Right lobe of liver (tissue), 6 donors: ENCODE data around the gene ITPK1. TPM values are rescaled to one million over a fixed set of nuclear protein-coding genes. Genes with fewer than 3 reads are reported as not detected.

Experiments
- ATAC-seq, 4 donors: fragments of 200-7000 bp; cut with Tn5 transposase; one replicate each; pipeline ENCODE4 v1.9.1; 2020; ENCODE audit warnings: mild to moderate bottlenecking in 4 of 4, moderate library complexity in 4 of 4
- DNase-seq, 3 donors: peaks; one replicate each; pipeline ENCODE4 v3.0.0-alpha.2; 2020
- H3K27ac ChIP-seq, 3 donors: fragments of 200-600 bp; one replicate each; pipeline ENCODE4 v1.8.0; 2022
- H3K27me3 ChIP-seq, 2 donors: fragments of 200-600 bp; one replicate each; pipeline ENCODE4 v1.8.0; 2022
- H3K36me3 ChIP-seq, 4 donors: fragments of 200-600 bp; sonication (generic) in 1 of 4; one replicate each; pipeline versions ENCODE4 v1.5.1 to v1.8.0; 2017 to 2022; ENCODE audit warnings: control low read depth in 1 of 4
- H3K4me1 ChIP-seq, 4 donors: fragments of 200-600 bp; sonication (generic) in 1 of 4; one replicate each; pipeline versions ENCODE4 v1.5.1 to v1.8.0; 2017 to 2022; ENCODE audit warnings: control low read depth in 1 of 4
- H3K4me3 ChIP-seq, 3 donors: fragments of 200-600 bp; one replicate each; pipeline ENCODE4 v1.8.0; 2022
- H3K9me3 ChIP-seq, 4 donors: fragments of 200-600 bp; sonication (generic) in 1 of 4; one replicate each; pipeline versions ENCODE4 v1.5.1 to v1.8.0; 2017 to 2022; ENCODE audit warnings: control low read depth in 1 of 4
- POLR2A ChIP-seq: fragments of 450-650 bp; IDR thresholded peaks from one replicate; pipeline ENCODE4 v1.6.1; 2017; ENCODE audit warnings: antibody characterized with exemption, mild to moderate bottlenecking
- WGBS: methylation state at CpG from one replicate; pipeline ENCODE4 v1.1.6; 2018; ENCODE audit warnings: low coverage, low lambda C conversion rate; ENCODE audit not compliant: insufficient coverage; ENCODE audit errors: missing lambda C conversion rate; 5-methylcytosine and 5-hydroxymethylcytosine counted together
- intact Hi-C, 2 donors: fragments of 100-400 bp; cut with DNase I; formaldehyde crosslinking; loops; one replicate each; pipeline versions ENCODE4 v1.11.2 to v1.14.1; 2022
- total RNA-seq, 6 experiments: library from RNA; depleted of rRNA in 2 of 6; stranded (reverse); fragments of >200 nt in 2 of 6; fragmentation: NEBNext Ultra II Directional in 3 of 6; extraction: Animal tissue kit (Norgen Biotek cat#: 25700) in 3 of 6; gene quantifications; one replicate each; pipeline versions ENCODE4 v1.1.0 to v1.2.4, GENCODE V29; 2016 to 2023
- TF ChIP-seq, protein P1 (sequence below), 4 donors: fragments of 200-600 bp in 3 of 4; fragments of 450-650 bp in 1 of 4; IDR thresholded peaks; one replicate each; pipeline versions ENCODE4 v1.5.1 to v1.8.0; 2016 to 2022; ENCODE audit warnings: antibody characterized with exemption in 4 of 4, mild to moderate bottlenecking in 2 of 4
- donor health status: DM: no; HTN: yes; CAD: no.
- donor health status: DM: no; HTN: no; CAD: no.
- donor health status: DM: no; HTN: no; CAD: no.
- donor health status: DM: no; HTN: yes; CAD: no.
- donor health status: DM: no; HTN: yes; CAD: no.

Gene ITPK1
- total RNA-seq, 6 experiments from 2014 or later, result 28.4 to 61.0 (median 40.0) TPM

DNA sequence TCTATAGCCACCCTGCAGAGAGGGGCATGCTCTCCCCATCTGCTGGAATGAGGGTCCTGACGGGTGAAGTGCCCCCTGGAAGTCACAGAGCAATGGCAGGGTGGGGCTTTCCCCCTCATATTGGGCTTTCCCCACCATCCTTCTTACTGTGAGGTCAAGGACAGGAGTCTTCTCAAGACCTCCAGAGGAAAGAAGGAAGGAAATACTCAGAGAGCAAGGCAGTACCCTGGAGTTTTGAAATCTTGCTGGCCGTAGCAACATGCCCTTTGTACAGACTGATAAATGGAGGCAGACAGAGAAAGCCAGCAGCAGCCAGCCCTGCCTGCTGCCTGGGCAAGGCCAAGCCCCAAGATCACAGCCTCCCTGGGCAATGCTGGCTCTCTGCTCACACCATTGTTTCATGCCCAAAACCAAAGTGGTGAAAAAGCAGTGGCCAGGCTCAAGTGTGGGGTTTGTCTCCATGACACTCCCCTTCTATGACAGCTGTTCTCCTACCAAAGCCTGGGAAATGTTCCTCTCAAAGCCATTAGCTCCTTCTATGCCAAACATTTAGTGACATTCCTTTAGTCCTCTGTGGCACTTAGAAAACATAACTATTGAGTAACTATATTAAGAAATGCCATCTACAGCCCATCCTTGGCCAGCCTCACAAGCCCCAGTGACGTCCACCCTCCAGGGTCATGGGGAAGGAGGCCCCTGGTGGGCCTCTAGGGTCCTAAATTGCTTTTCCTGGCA lies 13.2 kb upstream of the ITPK1 start:
- no peak for DNase-seq
- H3K4me3 ChIP-seq, result no peak overlapping the region
- H3K36me3 ChIP-seq, result no peaks in the 10 kb centered on the region
- 27% methylated on average over 2 of the region's 3 CpGs for WGBS
- peak overlapping the region in 1 of 3 donors; percentile 9 for H3K27ac ChIP-seq
- peaks cover 0 to 30% (median 6%) of the 10 kb centered on the region in 4 donors for H3K4me1 ChIP-seq
- intact Hi-C loops, result no loop called here
- ATAC-seq, result no peak
- no peak for TF ChIP-seq POLR2A
- TF ChIP-seq, protein P1, sequence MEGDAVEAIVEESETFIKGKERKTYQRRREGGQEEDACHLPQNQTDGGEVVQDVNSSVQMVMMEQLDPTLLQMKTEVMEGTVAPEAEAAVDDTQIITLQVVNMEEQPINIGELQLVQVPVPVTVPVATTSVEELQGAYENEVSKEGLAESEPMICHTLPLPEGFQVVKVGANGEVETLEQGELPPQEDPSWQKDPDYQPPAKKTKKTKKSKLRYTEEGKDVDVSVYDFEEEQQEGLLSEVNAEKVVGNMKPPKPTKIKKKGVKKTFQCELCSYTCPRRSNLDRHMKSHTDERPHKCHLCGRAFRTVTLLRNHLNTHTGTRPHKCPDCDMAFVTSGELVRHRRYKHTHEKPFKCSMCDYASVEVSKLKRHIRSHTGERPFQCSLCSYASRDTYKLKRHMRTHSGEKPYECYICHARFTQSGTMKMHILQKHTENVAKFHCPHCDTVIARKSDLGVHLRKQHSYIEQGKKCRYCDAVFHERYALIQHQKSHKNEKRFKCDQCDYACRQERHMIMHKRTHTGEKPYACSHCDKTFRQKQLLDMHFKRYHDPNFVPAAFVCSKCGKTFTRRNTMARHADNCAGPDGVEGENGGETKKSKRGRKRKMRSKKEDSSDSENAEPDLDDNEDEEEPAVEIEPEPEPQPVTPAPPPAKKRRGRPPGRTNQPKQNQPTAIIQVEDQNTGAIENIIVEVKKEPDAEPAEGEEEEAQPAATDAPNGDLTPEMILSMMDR (IDR thresholded peaks at IDR 0.05), result no peak
- H3K27me3 ChIP-seq, result no peaks in the 10 kb centered on the region
- H3K9me3 ChIP-seq, result no peaks in the 10 kb centered on the region

DNA sequence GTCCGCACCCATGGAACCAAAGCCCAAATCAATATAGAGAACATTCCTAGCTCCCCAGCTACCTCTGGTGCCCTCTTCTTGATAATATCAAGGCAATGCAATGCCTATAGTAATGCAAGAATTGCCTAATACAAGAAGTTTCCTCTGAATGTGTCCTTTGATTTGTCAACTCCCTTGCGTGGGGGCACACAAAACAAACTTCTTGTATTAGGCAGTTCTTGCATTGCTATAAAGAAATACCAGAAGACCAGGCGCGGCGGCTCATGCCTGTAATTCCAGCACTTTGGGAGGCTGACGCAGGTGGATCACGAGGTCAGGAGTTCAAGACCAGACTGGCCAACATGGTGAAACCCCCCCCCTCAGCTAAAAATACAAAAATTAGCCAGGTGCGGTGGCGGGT lies 10.4 kb upstream of the ITPK1 start:
- Histone ChIP-seq H3K4me1 (peaks cover 0 to 21% (median 0%) of the 10 kb centered on the region in 4 donors), H3K9me3 (no peaks in the 10 kb centered on the region), H3K27me3 (no peaks in the 10 kb centered on the region), H3K4me3 (no peak overlapping the region), H3K27ac (no peak overlapping the region), H3K36me3 (no peaks in the 10 kb centered on the region)
- TF ChIP-seq, protein P1 (IDR thresholded peaks at IDR 0.05), result no peak
- TF ChIP-seq POLR2A, result no peak
- intact Hi-C loops, result no loop called here
- ATAC-seq (no peak), DNase-seq (no peak)
- WGBS, result 69% methylated on average over 7 of the region's 9 CpGs

DNA sequence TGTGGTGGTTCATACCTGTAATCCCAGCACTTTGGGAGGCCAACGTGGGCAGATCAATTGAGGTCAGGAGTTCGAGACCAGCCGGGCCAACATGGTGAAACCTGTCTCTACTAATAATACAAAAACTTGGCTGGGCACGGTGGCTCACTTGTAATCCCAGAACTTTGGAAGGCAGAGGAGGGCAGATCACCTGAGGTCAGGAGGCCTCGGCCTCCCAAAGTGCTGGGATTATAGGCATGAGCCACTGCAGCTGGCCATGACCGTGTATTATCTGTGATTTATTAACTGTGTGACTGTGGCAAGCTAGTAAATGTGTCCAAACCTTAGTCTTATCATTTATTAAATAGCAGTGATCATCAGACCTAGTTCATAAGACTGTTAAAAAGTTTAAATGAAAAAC lies 7.1 kb upstream of the ITPK1 start:
- H3K36me3 ChIP-seq, result no peaks in the 10 kb centered on the region
- peak overlapping the region; percentile 33 to 75 (median 60) for H3K27ac ChIP-seq
- H3K9me3 ChIP-seq, result no peaks in the 10 kb centered on the region
- intact Hi-C loops, result no loop called here
- 32% methylated on average over 3 of the region's 6 CpGs for WGBS
- no peak overlapping the region for H3K4me3 ChIP-seq
- H3K4me1 ChIP-seq, result peaks cover 0 to 12% (median 0%) of the 10 kb centered on the region in 4 donors
- TF ChIP-seq, protein P1 (IDR thresholded peaks at IDR 0.05), result no peak
- TF ChIP-seq POLR2A, result no peak
- ATAC-seq (peak; percentile 89 to 94 (median 91)), DNase-seq (peak; percentile 66 to 90 (median 85))
- H3K27me3 ChIP-seq, result no peaks in the 10 kb centered on the region

DNA sequence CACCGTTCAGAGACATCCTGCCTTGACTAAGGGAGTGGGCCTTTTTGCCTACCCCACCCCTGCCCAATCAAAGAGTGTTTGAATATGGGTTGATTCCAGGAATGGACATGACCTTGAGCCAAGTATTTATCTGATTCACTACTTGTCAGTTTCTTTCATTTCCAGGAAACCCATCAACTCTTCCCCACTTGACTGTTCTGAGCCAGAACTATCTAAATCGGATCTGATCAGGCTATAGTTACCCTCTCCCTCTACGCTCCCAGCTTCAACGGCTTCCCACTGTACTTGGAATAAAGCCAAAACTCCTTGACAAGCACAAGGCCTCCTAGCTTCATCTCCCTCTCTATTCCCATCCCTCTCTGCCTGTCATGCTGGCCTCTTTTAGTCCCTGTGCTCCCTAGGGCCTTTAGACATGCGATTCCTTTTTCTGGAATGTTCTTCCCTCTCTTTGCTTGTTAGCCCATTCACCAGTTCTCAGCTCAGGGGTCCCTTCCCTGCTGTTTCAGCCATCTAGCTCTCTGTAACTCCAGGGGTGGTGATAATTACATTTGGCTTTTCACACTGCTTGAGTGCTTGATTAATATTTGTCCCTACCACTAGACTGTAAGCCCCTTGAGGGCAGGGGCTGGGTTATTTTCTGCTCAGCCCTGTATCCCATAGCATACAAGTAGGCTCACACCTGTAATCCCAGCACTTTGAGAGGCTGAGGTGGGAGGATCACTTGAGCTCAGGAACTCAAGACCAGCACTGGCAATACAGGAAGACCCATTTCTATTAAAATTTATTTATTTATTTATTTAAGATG lies 5.5 kb upstream of the ITPK1 start:
- TF ChIP-seq, protein P1 (IDR thresholded peaks at IDR 0.05), result no peak
- TF ChIP-seq POLR2A, result no peak
- no peak overlapping the region for H3K4me3 ChIP-seq
- ATAC-seq, result peak in 1 of 4 donors; percentile 37
- intact Hi-C loops, result no loop called here
- H3K9me3 ChIP-seq, result no peaks in the 10 kb centered on the region
- WGBS, result 37% methylated on average over 5 of the region's 5 CpGs
- peak overlapping the region in 1 of 3 donors; percentile 36 for H3K27ac ChIP-seq
- no peaks in the 10 kb centered on the region for H3K27me3 ChIP-seq
- DNase-seq, result no peak
- no peaks in the 10 kb centered on the region for H3K36me3 ChIP-seq
- peaks cover 0 to 16% (median 0%) of the 10 kb centered on the region in 4 donors for H3K4me1 ChIP-seq
